Measurements from ENCODE around the gene SVIL. TPM values are rescaled to one million over a fixed set of nuclear protein-coding genes. Genes with fewer than 3 reads are reported as not detected.

SVIL gene
- total RNA-seq, 3 donors from 2014 or later, result 25.8 to 69.5 (median 60.6) TPM

DNA sequence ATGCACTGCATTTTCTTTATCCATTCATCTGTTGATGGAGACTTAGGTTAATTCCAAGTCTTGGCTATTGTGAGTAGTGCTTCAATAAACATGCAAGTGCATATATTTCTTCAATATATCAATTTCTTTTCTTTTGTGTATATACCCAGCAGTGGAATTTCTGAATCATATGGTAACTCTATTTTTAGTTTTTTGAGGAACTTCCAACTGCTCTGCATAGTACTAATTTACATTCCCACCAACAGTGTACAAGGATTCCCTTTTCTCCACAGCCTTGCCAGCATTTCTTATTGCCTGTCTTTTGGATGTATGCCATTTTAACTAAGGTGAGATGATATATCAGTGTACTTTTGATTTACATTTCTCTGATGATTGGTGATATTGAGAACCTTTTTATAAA is 200.7 kb downstream of the SVIL start:
- no peak for DNase-seq (ENCODE audit: low spot score in 2 of 2)
- no peak overlapping the region for H3K4me3 ChIP-seq
- no peaks in the 10 kb centered on the region for H3K4me1 ChIP-seq
- H3K36me3 ChIP-seq, result no peaks in the 10 kb centered on the region
- H3K9me3 ChIP-seq, result peaks cover 12 to 26% of the 10 kb centered on the region in 2 donors
- H3K27me3 ChIP-seq, result no peaks in the 10 kb centered on the region
- TF ChIP-seq POLR2A (IDR thresholded peaks at IDR 0.05) (no peak), CTCF (IDR thresholded peaks at IDR 0.05) (no peak), POLR2AphosphoS5 (IDR thresholded peaks at IDR 0.05) (no peak)
- no peak overlapping the region for H3K27ac ChIP-seq
- intact Hi-C loops (cut with DNase I; ENCODE audit: low total_unique reads), result no loop called here

DNA sequence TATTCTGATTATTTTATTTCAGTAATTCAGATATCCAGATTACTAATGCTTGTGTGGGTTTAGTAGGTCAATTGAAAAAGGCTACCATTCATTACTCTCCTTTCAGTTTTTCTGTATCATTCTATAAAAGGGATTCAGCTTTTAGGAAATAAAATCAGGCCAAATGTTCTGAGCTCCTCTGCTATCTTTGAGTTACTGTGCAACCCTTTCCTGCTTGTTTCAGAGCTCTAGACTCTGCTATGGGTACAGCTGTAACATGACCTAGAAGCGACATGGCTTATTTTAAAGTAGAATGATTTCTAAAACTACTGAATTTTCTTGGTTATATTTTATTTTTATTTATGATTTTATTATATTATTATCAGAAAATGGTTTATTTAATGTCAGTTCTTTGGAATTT is 203.1 kb downstream of the SVIL start:
- Histone ChIP-seq H3K4me1 (no peaks in the 10 kb centered on the region), H3K36me3 (no peaks in the 10 kb centered on the region), H3K27me3 (no peaks in the 10 kb centered on the region), H3K27ac (no peak overlapping the region), H3K9me3 (peaks cover 0 to 2% of the 10 kb centered on the region in 2 donors), H3K4me3 (no peak overlapping the region)
- DNase-seq (ENCODE audit: low spot score in 2 of 2), result no peak
- intact Hi-C loops (cut with DNase I; ENCODE audit: low total_unique reads), result no loop called here
- TF ChIP-seq POLR2A (IDR thresholded peaks at IDR 0.05), result no peak
- TF ChIP-seq POLR2AphosphoS5 (IDR thresholded peaks at IDR 0.05), result no peak
- no peak for TF ChIP-seq CTCF (IDR thresholded peaks at IDR 0.05)

DNA sequence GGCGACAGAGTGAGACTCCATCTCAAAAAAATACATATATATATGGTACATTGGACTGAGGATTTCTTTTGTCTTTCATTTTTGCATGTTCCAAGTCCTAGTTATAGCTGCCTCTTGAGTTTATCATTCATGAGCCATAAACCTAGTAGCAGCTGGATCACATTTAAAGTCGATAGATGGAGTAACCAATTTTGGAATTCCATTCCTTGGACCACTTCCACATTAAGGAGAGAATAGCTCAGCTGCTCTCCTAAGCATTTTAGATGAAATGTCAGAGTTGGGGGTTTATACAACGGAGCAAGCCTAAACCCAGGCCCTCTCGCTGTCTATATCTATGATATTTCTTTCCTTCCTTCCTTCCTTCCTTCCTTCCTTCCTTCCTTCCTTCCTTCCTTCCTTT is 204.7 kb downstream of the SVIL start:
- no peak overlapping the region for H3K4me3 ChIP-seq
- DNase-seq (ENCODE audit: low spot score in 2 of 2), result no peak
- TF ChIP-seq POLR2A (IDR thresholded peaks at IDR 0.05) (no peak), POLR2AphosphoS5 (IDR thresholded peaks at IDR 0.05) (no peak), CTCF (IDR thresholded peaks at IDR 0.05) (no peak)
- intact Hi-C loops (cut with DNase I; ENCODE audit: low total_unique reads), result no loop called here
- H3K27ac ChIP-seq, result no peak overlapping the region
- H3K4me1 ChIP-seq, result no peaks in the 10 kb centered on the region
- no peaks in the 10 kb centered on the region for H3K9me3 ChIP-seq
- no peaks in the 10 kb centered on the region for H3K27me3 ChIP-seq
- H3K36me3 ChIP-seq, result no peaks in the 10 kb centered on the region

DNA sequence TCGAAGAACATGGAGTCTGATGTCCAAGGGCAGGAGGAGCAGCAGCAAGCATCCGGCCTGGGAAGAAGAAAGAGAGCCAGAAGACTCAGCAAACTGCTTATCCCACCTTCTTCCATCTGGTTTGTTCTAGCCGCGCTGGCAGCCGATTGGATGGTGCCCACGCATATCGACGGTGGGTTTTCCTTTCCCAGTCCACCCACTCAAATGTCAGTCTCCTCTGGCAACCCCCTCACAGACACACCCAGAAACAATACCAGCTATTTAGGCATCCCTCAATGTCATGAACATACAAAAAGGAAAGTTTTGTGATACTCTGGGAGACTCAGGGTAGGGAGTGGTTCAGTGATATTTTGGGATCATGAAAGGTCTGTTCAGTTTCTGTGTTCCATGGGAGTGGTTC is 206.3 kb downstream of the SVIL start:
- Histone ChIP-seq H3K4me1 (no peaks in the 10 kb centered on the region), H3K36me3 (no peaks in the 10 kb centered on the region), H3K9me3 (no peaks in the 10 kb centered on the region), H3K27ac (no peak overlapping the region), H3K4me3 (no peak overlapping the region), H3K27me3 (no peaks in the 10 kb centered on the region)
- intact Hi-C loops (cut with DNase I; ENCODE audit: low total_unique reads), result no loop called here
- TF ChIP-seq CTCF (IDR thresholded peaks at IDR 0.05), result no peak
- no peak for TF ChIP-seq POLR2A (IDR thresholded peaks at IDR 0.05)
- TF ChIP-seq POLR2AphosphoS5 (IDR thresholded peaks at IDR 0.05), result no peak
- no peak for DNase-seq (ENCODE audit: low spot score in 2 of 2)

GRCh38 chr10:29427667-29428066 is 207.1 kb downstream of the SVIL start:
- no peak overlapping the region for H3K27ac ChIP-seq
- no peaks in the 10 kb centered on the region for H3K36me3 ChIP-seq
- no peaks in the 10 kb centered on the region for H3K27me3 ChIP-seq
- intact Hi-C loops (cut with DNase I; ENCODE audit: low total_unique reads), result no loop called here
- DNase-seq (ENCODE audit: low spot score in 2 of 2), result no peak
- TF ChIP-seq CTCF (IDR thresholded peaks at IDR 0.05), result no peak
- TF ChIP-seq POLR2AphosphoS5 (IDR thresholded peaks at IDR 0.05), result no peak
- no peak for TF ChIP-seq POLR2A (IDR thresholded peaks at IDR 0.05)
- no peak overlapping the region for H3K4me3 ChIP-seq
- no peaks in the 10 kb centered on the region for H3K4me1 ChIP-seq
- no peaks in the 10 kb centered on the region for H3K9me3 ChIP-seq
